ENCODE results near the gene FAM222A.

The FAM222A gene

GRCh38 chr12:109817627-109818231, 104.1 kb downstream of the FAM222A start:
- DNase-seq (ENCODE audit: low read depth in 1 of 2, low spot score in 1 of 2): no peak

- no peak for DNase-seq (ENCODE audit: low read depth in 1 of 2, low spot score in 1 of 2)
These were observed 104.6 kb downstream of the FAM222A start for GRCh38 chr12:109818253-109818652.

- no peak for DNase-seq (ENCODE audit: low read depth in 1 of 2, low spot score in 1 of 2)
These were observed 105.4 kb downstream of the FAM222A start for GRCh38 chr12:109818905-109819500.

Measured in stimulated activated CD4-positive, alpha-beta T cell treated with anti-CD3 and anti-CD28 coated beads, Interleukin-15, amount 100 ng/mL, for 1 hour (primary cell).